ENCODE results near the gene PPP3CA.

DNA sequence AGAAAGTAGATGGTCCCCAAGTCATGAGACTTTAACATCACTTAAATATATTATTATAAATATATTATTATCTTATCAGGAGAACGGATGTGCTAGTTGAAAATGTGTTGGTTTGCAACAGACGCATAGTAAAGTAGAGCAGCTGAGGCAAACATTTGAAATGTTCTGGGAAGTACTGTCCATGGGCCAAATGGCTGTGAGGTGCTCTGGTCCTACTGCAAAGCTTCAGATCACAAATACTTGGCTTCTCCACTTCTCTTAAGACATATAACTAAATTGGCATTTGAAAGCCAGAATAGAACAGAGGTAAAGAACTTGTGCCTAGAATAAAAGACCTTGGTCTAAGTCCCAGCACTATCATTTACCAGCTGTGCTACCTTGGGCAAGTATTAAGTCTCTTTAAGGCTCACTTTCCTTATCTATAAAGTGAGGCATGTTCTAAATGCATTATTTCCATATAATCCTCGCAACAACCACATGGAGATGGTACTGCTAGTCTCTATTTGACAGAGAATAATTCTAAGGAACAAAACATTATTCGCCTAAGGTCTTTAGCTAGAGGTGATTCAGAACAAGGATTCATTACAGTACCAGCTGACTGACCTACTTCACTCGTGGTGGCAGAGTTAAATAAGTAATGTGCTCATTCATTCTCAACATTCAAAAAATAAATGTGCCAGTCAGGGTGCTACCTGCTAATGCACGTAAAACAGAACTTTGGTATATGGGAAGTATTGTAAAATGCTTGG is 297.1 kb downstream of the PPP3CA start:
- TF ChIP-seq CTCF (conservative IDR thresholded peaks at IDR 0.05 in 1 of 2, IDR thresholded peaks at IDR 0.05 in 1 of 2; ENCODE audit: low read depth in 1 of 2, low read length in 2 of 2) (no peak), EZH2 (IDR thresholded peaks at IDR 0.05; ENCODE audit: low read length, missing control alignments) (no peak)
